GM12878 (cell line): ENCODE results near the gene TLE2. TPM values are rescaled to one million over a fixed set of nuclear protein-coding genes. Genes with fewer than 3 reads are reported as not detected.

ENCODE experiments used
- ATAC-seq: fragments of 200-7000 bp; cut with Tn5 transposase; 3 replicates; pipeline ENCODE4 v1.9.1; 2020; ENCODE audit warnings: mild to moderate bottlenecking, moderate library complexity
- BruUV-seq: library from RNA; stranded (reverse); fragments of 400-500 nt; replicated peaks from 2 replicates; lab custom pipeline; 2021; lab: Mats Ljungman, UMichigan
- CTCF ChIA-PET: fragments of 300-600 bp; sonication (Branson Sonifier 250); formaldehyde crosslinking; extraction: SDS; loops from one replicate; lab custom pipeline; 2021; ENCODE audit warnings: inconsistent platforms; lab: Yijun Ruan, JAX
- POLR2A ChIA-PET: fragments of 350-600 bp; formaldehyde crosslinking; extraction: SDS; loops from one replicate; lab custom pipeline; 2021; ENCODE audit warnings: inconsistent platforms; lab: Charles Lee
- RAD21 ChIA-PET: fragments of 300-600 bp; sonication (Branson Sonifier 250); formaldehyde crosslinking; loops from one replicate; lab custom pipeline; 2023; ENCODE audit warnings: antibody characterized with exemption; ENCODE audit not compliant: unreplicated experiment; lab: Charles Lee
- SMC1A ChIA-PET: fragments of 300-600 bp; sonication (Branson Sonifier 250); formaldehyde crosslinking; loops from one replicate; lab custom pipeline; 2023; ENCODE audit not compliant: unreplicated experiment, uncharacterized antibody; lab: Charles Lee
- DNase-seq: peaks from one replicate; pipeline ENCODE4 v3.0.0-alpha.2; 2011; ENCODE audit warnings: low read depth, low spot score
- FAIRE-seq: peaks from 3 replicates; lab custom pipeline; 2011; peaks lifted over from hg19 to GRCh38; lab: Jason Lieb, UNC
- H2AFZ ChIP-seq: 2 replicates; pipeline ENCODE4 v1.6.0; 2011; ENCODE audit warnings: low read depth, low read length, control low read depth; ENCODE audit not compliant: control insufficient read depth
- H3K27ac ChIP-seq: 2 replicates; pipeline ENCODE4 v1.5.1; 2011; ENCODE audit warnings: control low read depth; ENCODE audit not compliant: control insufficient read depth, insufficient read depth
- H3K27me3 ChIP-seq, 2 experiments: replicated peaks in 1 of 2; 2 replicates each; pipeline versions ENCODE4 v1.6.0 to v1.6.1; 2011; ENCODE audit warnings: low read length in 1 of 2; ENCODE audit not compliant: control insufficient read depth in 2 of 2, insufficient read depth in 2 of 2
- H3K36me3 ChIP-seq, 2 experiments: 2 replicates each; pipeline ENCODE4 v1.5.1; 2011; ENCODE audit warnings: low read length in 1 of 2; ENCODE audit not compliant: control insufficient read depth in 2 of 2, insufficient read depth in 2 of 2
- H3K4me1 ChIP-seq: 2 replicates; pipeline ENCODE4 v1.6.1; 2011; ENCODE audit warnings: mild to moderate bottlenecking, low read length, moderate library complexity, mixed read lengths; ENCODE audit not compliant: control insufficient read depth, insufficient read depth
- H3K4me2 ChIP-seq: 2 replicates; pipeline ENCODE4 v1.6.0; 2011; ENCODE audit warnings: control low read depth; ENCODE audit not compliant: control insufficient read depth, insufficient read depth
- H3K4me3 ChIP-seq: fragments of 200-600 bp; sonication (generic); 2 replicates; pipeline ENCODE4 v1.5.1; 2016
- H3K79me2 ChIP-seq: 2 replicates; pipeline ENCODE4 v1.6.0; 2011; ENCODE audit warnings: low read length; ENCODE audit not compliant: control insufficient read depth, insufficient read depth
- H3K9ac ChIP-seq: 2 replicates; pipeline ENCODE4 v1.8.0; 2011; ENCODE audit warnings: low read length, control low read depth, mixed read lengths; ENCODE audit not compliant: control insufficient read depth, insufficient read depth
- H3K9me3 ChIP-seq: replicated peaks from 3 replicates; pipeline ENCODE4 v1.5.1; 2011; ENCODE audit warnings: mild to moderate bottlenecking, low read length; ENCODE audit not compliant: control insufficient read depth, insufficient read depth
- H4K20me1 ChIP-seq: 2 replicates; pipeline ENCODE4 v1.6.0; 2011; ENCODE audit not compliant: control insufficient read depth, insufficient read depth
- CBX5 ChIP-seq: sonication (generic); IDR thresholded peaks from 2 replicates; pipeline ENCODE4 v1.6.1; 2016; ENCODE audit warnings: low read depth, moderate library complexity, mild to moderate bottlenecking, inconsistent platforms
- CEBPZ ChIP-seq: fragments of 150-350 bp; IDR thresholded peaks from 2 replicates; pipeline ENCODE4 v1.6.1; 2016; ENCODE audit warnings: low read depth, low read length
- CREB1 ChIP-seq: IDR thresholded peaks from 2 replicates; pipeline ENCODE4 v1.6.1; 2012; ENCODE audit warnings: low read depth, mild to moderate bottlenecking, inconsistent platforms
- ETV6 ChIP-seq, 2 experiments: fragments of 450-650 bp in 1 of 2; IDR thresholded peaks in 1 of 2; conservative IDR thresholded peaks in 1 of 2; 2 replicates each; pipeline ENCODE4 v1.6.1; 2014; ENCODE audit warnings: antibody characterized with exemption in 1 of 2, borderline replicate concordance in 1 of 2, low read depth in 1 of 2, mild to moderate bottlenecking in 1 of 2, moderate library complexity in 1 of 2
- HDGF ChIP-seq: fragments of 450-650 bp; IDR thresholded peaks from 2 replicates; pipeline ENCODE4 v1.6.1; 2016; ENCODE audit warnings: antibody characterized with exemption
- IRF4 ChIP-seq: IDR thresholded peaks from 2 replicates; pipeline ENCODE4 v1.6.1; 2011; ENCODE audit warnings: low read depth, low read length
- MLLT1 ChIP-seq: fragments of 450-650 bp; IDR thresholded peaks from 2 replicates; pipeline ENCODE4 v1.6.1; 2016; ENCODE audit warnings: mild to moderate bottlenecking
- MYC ChIP-seq: IDR thresholded peaks from 2 replicates; pipeline ENCODE4 v1.6.1; 2011; ENCODE audit warnings: mild to moderate bottlenecking, low read length, moderate library complexity, inconsistent platforms; ENCODE audit not compliant: insufficient read depth, insufficient replicate concordance, insufficient read length, severe bottlenecking
- SP1 ChIP-seq: IDR thresholded peaks from one replicate; pipeline ENCODE4 v1.6.1; 2011; ENCODE audit warnings: low read depth, low read length
- TCF7 ChIP-seq: IDR thresholded peaks from 2 replicates; pipeline ENCODE4 v1.6.1; 2014; ENCODE audit warnings: antibody characterized with exemption, borderline replicate concordance
- YY1 ChIP-seq: IDR thresholded peaks from 2 replicates; pipeline ENCODE4 v1.6.1; 2011; ENCODE audit warnings: low read depth, mild to moderate bottlenecking, low read length
- ZBTB33 ChIP-seq: fragments of 450-650 bp; IDR thresholded peaks from 2 replicates; pipeline ENCODE4 v1.6.1; 2017; ENCODE audit warnings: mild to moderate bottlenecking
- ZNF274 ChIP-seq: IDR thresholded peaks from one replicate; pipeline ENCODE4 v1.8.0; 2011; ENCODE audit not compliant: insufficient read length, insufficient read depth
- ZNF384 ChIP-seq: IDR thresholded peaks from 2 replicates; pipeline ENCODE4 v1.6.1; 2012; ENCODE audit warnings: low read depth, mild to moderate bottlenecking, low read length, improper control_type of control experiment, borderline replicate concordance
- WGBS: methylation state at CpG from one replicate; pipeline ENCODE4 v1.1.6; 2016; ENCODE audit warnings: low lambda C conversion rate; ENCODE audit not compliant: insufficient replicate concordance, insufficient coverage; ENCODE audit errors: missing lambda C conversion rate; 5-methylcytosine and 5-hydroxymethylcytosine counted together
- in situ Hi-C: fragments of 300-500 bp; cut with MboI; formaldehyde crosslinking; loops from 9 replicates; pipeline ENCODE4 v1.14.3; 2018; ENCODE audit warnings: mixed read lengths
- intact Hi-C: fragments of 100-400 bp; cut with micrococcal nuclease; formaldehyde crosslinking; loops from one replicate; pipeline ENCODE4 v1.14.2; 2022; ENCODE audit not compliant: unreplicated experiment
- polyA plus RNA-seq, 11 experiments: library from polyadenylated mRNA; depleted of rRNA in 4 of 11; unstranded in 6 of 11; stranded (reverse) in 5 of 11; fragments of >200 nt; fragmentation: Nextera tagmentation in 4 of 11; fragmentation: Illumina TruSeq in 1 of 11; extraction: Ambion mirVana in 4 of 11; extraction: Trizol in 1 of 11; gene quantifications; 1 replicate in 1 of 11; 2 replicates in 10 of 11; pipeline versions ENCODE4 v1.2.1 to v1.2.3, GENCODE V29; 2011 to 2016; ENCODE audit warnings: inconsistent platforms in 2 of 11, missing spikeins in 2 of 11, low read depth in 1 of 11
- total RNA-seq, 4 experiments: library from RNA; depleted of rRNA in 3 of 4; stranded (reverse); fragments of >200 nt in 3 of 4; fragmentation: Illumina TruSeq in 1 of 4; extraction: Trizol in 1 of 4; gene quantifications; 2 replicates each; pipeline versions ENCODE4 v1.2.1 to v1.2.3, GENCODE V29; 2013 to 2021
- TF ChIP-seq, protein P1 (sequence below): fragments of 150-350 bp; IDR thresholded peaks from 2 replicates; pipeline ENCODE4 v1.6.1; 2014; ENCODE audit warnings: mild to moderate bottlenecking, low read depth, low read length

Gene TLE2
- total and polyA plus RNA-seq, 10 of the 15 experiments (the other 5 are each of a cell fraction or from before 2014, with no cell fraction given), result 0.05 to 0.21 (median 0.11) TPM; not detected in 5

DNA sequence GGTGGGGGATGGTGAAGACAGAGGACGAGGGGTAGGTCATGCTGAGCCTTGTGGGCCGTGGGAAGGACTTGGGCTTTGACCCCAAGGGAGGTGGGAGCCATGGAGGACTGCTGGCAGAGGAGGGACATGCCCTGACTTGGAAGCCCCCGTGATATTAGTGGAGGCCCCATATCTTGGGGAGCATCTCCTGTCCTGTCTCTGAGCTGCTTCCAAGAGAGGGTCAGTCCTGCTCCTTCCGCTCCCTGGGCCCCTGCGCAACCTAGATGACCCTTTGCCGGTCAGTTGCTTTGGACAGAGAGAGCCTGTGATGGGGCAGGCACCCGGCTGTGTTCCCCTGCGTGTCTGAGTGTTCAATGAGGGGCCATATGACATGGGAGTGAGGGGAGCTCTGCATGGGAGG lies 46.5 kb downstream of the TLE2 start (continued):
- TF ChIP-seq CEBPZ, result no peak
- no peak for TF ChIP-seq ZBTB33
- TF ChIP-seq ETV6 (conservative IDR thresholded peaks at IDR 0.05 in 1 of 2, IDR thresholded peaks at IDR 0.05 in 1 of 2; ENCODE audit: borderline replicate concordance in 1 of 2, low read depth in 1 of 2), result no peak
- TF ChIP-seq CREB1, result no peak
- TF ChIP-seq HDGF, result no peak
- TF ChIP-seq YY1, result no peak

DNA sequence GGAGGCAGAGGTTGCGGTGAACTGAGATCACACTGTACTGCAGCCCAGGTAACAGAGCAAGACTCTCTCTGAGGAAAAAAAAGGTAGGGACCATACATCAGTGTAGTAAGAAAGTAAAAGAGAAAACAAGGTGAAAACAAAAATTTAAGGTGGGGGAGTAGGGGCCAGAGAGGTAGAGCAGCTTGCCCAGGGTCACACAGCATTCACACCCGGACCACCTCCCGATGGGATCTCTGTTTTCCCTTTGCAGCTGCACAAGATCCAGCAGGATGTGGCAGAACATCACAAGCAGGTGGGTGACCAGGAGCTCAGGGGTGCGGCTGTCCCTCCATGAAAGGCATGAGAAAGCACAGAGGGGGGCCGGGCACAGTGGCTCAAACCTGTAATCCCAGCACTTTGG lies 47.2 kb downstream of the TLE2 start:
- no peak for FAIRE-seq
- intact Hi-C loops, result no loop called here
- CTCF ChIA-PET, result no interaction called here
- TF ChIP-seq CBX5 (no peak), ZNF274 (no peak), MYC (no peak), ZNF384 (no peak), SP1 (no peak), TCF7 (no peak), IRF4 (no peak), MLLT1 (no peak), ETV6 (conservative IDR thresholded peaks at IDR 0.05 in 1 of 2, IDR thresholded peaks at IDR 0.05 in 1 of 2; ENCODE audit: borderline replicate concordance in 1 of 2, low read depth in 1 of 2) (no peak)
- TF ChIP-seq, protein P1, sequence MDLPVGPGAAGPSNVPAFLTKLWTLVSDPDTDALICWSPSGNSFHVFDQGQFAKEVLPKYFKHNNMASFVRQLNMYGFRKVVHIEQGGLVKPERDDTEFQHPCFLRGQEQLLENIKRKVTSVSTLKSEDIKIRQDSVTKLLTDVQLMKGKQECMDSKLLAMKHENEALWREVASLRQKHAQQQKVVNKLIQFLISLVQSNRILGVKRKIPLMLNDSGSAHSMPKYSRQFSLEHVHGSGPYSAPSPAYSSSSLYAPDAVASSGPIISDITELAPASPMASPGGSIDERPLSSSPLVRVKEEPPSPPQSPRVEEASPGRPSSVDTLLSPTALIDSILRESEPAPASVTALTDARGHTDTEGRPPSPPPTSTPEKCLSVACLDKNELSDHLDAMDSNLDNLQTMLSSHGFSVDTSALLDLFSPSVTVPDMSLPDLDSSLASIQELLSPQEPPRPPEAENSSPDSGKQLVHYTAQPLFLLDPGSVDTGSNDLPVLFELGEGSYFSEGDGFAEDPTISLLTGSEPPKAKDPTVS, result no peak

More for the DNA sequence above, 47.2 kb downstream of the TLE2 start:
- H3K27me3 ChIP-seq, result no peaks in the 10 kb centered on the region; a peak in 2 of 4 replicates
- BruUV-seq, result no TSS peak
- in situ Hi-C loops, result no loop called here
- ChIA-PET SMC1A (interaction anchor here (0.6 to 1.5 kb wide), 2 partner anchors 54 to 189 kb away, joined by 3 read pairs; no protein-coding TSS in a partner anchor), POLR2A (interaction anchor here (0.5 to 0.7 kb wide), 3 partner anchors 81 to 389 kb away, joined by 3 to 9 read pairs (median 3); partner anchors contain the start of gene ZNF57), RAD21 (no interaction called here)
- H3K79me2 ChIP-seq, result no peaks in the 10 kb centered on the region
- H3K27ac ChIP-seq, result no peak overlapping the region
- H2AFZ ChIP-seq, result no peak overlapping the region
- H3K4me1 ChIP-seq, result peaks cover 11% of the 10 kb centered on the region; the same call in 1 of the 2 replicates
- DNase-seq (no peak), ATAC-seq (no peak)
- 90% methylated on average over 3 of the region's 5 CpGs for WGBS
- H3K4me3 ChIP-seq, result no peak overlapping the region
- H3K4me2 ChIP-seq, result no peak overlapping the region
- no peaks in the 10 kb centered on the region for H4K20me1 ChIP-seq
- no peaks in the 10 kb centered on the region for H3K9me3 ChIP-seq
- no peak overlapping the region for H3K9ac ChIP-seq
- no peaks in the 10 kb centered on the region for H3K36me3 ChIP-seq
